Cardiac muscle cell (in vitro differentiated cells and primary cell): ENCODE measurements around the gene CST3. TPM values are rescaled to one million over a fixed set of nuclear protein-coding genes. Genes with fewer than 3 reads are reported as not detected.
A peak's percentile ranks its signal among the peaks of the same experiment; 100 is the strongest.
"Not testable (repeated sequence)": the region's sequence is repeated elsewhere in the genome, so short reads cannot be mapped to it uniquely, and the experiment has no call there.

Experiments
- DNase-seq, 2 donors: peaks; one replicate each; pipeline versions ENCODE4 v3.0.0 to v3.0.0-alpha.2; 2010 to 2017; ENCODE audit warnings: low read depth in 1 of 2, low spot score in 1 of 2
- H3K27ac ChIP-seq: fragments of 200-600 bp; sonication (generic); 2 replicates; pipeline ENCODE4 v1.5.1; 2016
- H3K27me3 ChIP-seq: fragments of 200-600 bp; sonication (generic); 2 replicates; pipeline ENCODE4 v1.6.0; 2016; ENCODE audit warnings: control low read depth
- H3K36me3 ChIP-seq: fragments of 200-600 bp; sonication (generic); 2 replicates; pipeline ENCODE4 v1.5.1; 2016; ENCODE audit warnings: control low read depth
- H3K4me1 ChIP-seq: fragments of 200-600 bp; sonication (generic); 2 replicates; pipeline ENCODE4 v1.8.1; 2017; ENCODE audit warnings: low read depth, mild to moderate bottlenecking, mixed run types
- H3K4me3 ChIP-seq: fragments of 200-600 bp; sonication (generic); 2 replicates; pipeline ENCODE4 v1.5.1; 2016; ENCODE audit warnings: mild to moderate bottlenecking
- H3K9me3 ChIP-seq: fragments of 200-600 bp; sonication (generic); 2 replicates; pipeline ENCODE4 v1.5.1; 2017; ENCODE audit warnings: low read depth, mild to moderate bottlenecking, control low read depth
- CTCF ChIP-seq: IDR thresholded peaks from 2 replicates; pipeline ENCODE4 v1.5.1; 2012; ENCODE audit warnings: low read depth, mild to moderate bottlenecking, low read length
- polyA plus RNA-seq: library from polyadenylated mRNA; unstranded; fragments of >200 nt; fragmentation: Nextera tagmentation; extraction: Ambion mirVana; gene quantifications from 2 replicates; pipeline ENCODE4 v1.2.1, GENCODE V29; 2016
- total RNA-seq: library from RNA; depleted of rRNA; stranded (reverse); fragments of >200 nt; gene quantifications from 2 replicates; pipeline ENCODE4 v1.2.3, GENCODE V29; 2016

Gene CST3
- total and polyA plus RNA-seq, 2 experiments from 2014 or later, result 214 to 256 TPM

DNA sequence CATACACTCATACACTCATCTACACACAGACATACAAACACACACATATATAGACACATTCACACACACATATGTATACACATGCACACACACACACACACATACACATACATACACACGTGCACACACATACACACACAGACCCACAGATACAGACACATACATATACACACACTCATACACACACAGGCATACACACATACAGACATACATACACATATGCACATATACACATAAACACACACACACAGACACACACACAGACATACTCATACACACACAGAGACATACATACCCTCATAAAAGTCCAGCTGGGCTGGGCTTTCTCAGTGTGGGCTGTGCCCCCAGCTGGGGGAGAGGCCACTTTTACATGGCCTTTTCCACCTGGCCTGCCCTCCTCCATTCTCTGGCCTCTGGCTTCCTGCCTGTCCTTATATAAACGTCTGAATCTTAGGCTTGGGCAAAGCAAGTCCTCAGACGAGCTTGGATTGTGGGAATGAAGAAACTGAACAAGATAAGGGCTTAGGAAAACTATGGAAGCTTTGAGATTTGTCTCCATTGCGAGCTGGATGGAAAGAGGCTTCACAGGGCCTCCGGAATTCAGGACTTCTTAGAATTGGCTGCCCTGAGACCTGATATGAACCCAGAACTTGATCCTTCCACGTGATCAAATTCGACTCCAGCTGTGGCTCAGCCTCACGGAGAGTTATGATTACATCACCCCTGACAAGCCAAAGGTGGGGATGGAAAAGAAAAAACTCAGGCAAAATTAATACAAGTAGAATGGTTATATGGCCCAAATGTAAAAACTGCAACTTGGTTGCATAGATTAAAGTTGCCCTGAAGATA is 22.5 kb upstream of the CST3 start:
- Histone ChIP-seq H3K27me3 (no peaks in the 10 kb centered on the region), H3K27ac (no peak overlapping the region), H3K4me1 (no peaks in the 10 kb centered on the region)

DNA sequence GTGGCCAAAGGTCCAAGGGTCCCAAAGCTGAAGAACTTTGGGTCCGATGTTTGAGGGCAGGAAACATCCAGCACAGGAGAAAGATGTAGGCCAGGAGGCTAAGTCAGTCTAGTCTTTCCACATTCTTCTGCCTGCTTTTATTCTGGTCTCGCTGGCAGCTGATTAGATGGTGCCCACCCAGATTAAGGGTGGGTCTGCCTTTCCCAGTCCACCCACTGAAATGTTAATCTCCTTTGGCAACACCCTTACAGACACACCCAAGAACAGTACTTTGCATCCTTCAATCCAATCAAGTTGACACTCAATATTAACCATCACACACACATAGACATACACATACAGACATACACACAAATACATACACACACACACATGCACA is 21.8 kb upstream of the CST3 start:
- H3K4me3 ChIP-seq, H3K27ac ChIP-seq, DNase-seq, H3K9me3 ChIP-seq, H3K27me3 ChIP-seq, H3K4me1 ChIP-seq, H3K36me3 ChIP-seq: not testable (repeated sequence)

More for the DNA sequence above, 22.5 kb upstream of the CST3 start:
- no peak for TF ChIP-seq CTCF
- H3K4me3 ChIP-seq, result no peak overlapping the region
- peak in 1 of 2 donors; percentile 82 for DNase-seq
- no peaks in the 10 kb centered on the region for H3K36me3 ChIP-seq
- H3K9me3 ChIP-seq, result no peaks in the 10 kb centered on the region

DNA sequence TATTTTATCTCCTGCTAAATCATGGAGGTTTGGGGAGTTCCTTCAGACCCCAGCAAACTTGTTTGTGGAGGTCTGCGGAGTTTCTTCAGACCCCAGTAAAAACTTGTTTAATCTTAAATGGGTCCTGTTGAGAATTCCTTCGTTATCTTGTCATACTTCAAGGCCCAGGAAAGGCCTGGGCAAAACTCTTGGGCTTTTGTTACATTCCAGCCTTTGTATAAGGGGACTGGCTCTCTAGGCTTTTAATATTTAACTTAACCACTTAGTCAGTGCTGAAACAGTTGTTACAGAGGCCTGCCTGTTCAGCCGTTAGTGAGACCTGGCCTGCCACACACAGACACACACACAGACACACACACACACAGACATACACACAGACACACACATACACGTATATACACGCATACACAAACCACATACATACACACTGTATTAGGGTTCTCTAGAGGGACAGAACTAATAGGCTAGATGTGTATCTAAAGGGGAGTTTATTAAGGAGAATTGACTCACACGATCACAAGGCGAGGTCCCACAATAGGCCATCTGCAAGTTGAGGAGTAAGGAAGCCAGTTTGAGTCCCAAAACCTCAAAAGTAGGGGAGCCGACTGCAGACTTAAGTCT is 21.3 kb upstream of the CST3 start:
- DNase-seq, result no peak
- no peaks in the 10 kb centered on the region for H3K9me3 ChIP-seq

DNA sequence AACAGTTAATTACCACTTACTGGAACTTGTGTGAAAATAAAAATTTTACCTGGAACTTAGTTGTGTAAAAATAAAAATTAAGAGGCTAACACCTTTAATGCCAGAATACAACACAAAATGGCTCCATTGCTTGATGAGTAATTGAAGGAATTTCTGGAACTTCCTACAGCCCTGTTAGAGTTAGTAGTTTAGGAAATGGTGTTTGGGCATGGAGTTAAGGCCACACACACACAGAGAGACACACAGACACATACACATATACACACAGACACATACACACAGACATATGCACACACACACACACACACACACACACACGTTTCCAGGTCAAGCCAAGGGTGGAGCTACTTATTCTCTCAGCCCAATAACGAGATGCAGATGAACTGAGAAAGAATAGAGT is 20.6 kb upstream of the CST3 start:
- Histone ChIP-seq H3K27me3 (no peaks in the 10 kb centered on the region), H3K4me1 (no peaks in the 10 kb centered on the region), H3K9me3 (no peaks in the 10 kb centered on the region), H3K36me3 (no peaks in the 10 kb centered on the region), H3K4me3 (no peak overlapping the region), H3K27ac (no peak overlapping the region)
- no peak for TF ChIP-seq CTCF
- DNase-seq, result no peak

More for the DNA sequence above, 21.3 kb upstream of the CST3 start:
- no peaks in the 10 kb centered on the region for H3K4me1 ChIP-seq
- no peaks in the 10 kb centered on the region for H3K36me3 ChIP-seq
- H3K27me3 ChIP-seq, result no peaks in the 10 kb centered on the region
- no peak overlapping the region for H3K27ac ChIP-seq
- no peak overlapping the region for H3K4me3 ChIP-seq
- no peak for TF ChIP-seq CTCF

- Histone ChIP-seq H3K9me3 (no peaks in the 10 kb centered on the region), H3K4me1 (no peaks in the 10 kb centered on the region), H3K4me3 (no peak overlapping the region), H3K27me3 (no peaks in the 10 kb centered on the region), H3K27ac (no peak overlapping the region), H3K36me3 (no peaks in the 10 kb centered on the region)
- no peak for TF ChIP-seq CTCF
- DNase-seq, result no peak
Measured at GRCh38 chr20:23657202-23657601, 19.4 kb upstream of the CST3 start.

GRCh38 chr20:23656372-23656771 is 18.6 kb upstream of the CST3 start:
- TF ChIP-seq CTCF, result no peak
- Histone ChIP-seq H3K9me3 (no peaks in the 10 kb centered on the region), H3K27ac (no peak overlapping the region), H3K36me3 (no peaks in the 10 kb centered on the region), H3K27me3 (no peaks in the 10 kb centered on the region), H3K4me3 (no peak overlapping the region), H3K4me1 (no peaks in the 10 kb centered on the region)
- no peak for DNase-seq
